Testis (tissue), 3 donors: ENCODE results near the gene MDGA2. TPM values are rescaled to one million over a fixed set of nuclear protein-coding genes. Genes with fewer than 3 reads are reported as not detected.

ENCODE experiments used
- DNase-seq: peaks from one replicate; pipeline ENCODE4 v3.0.0-alpha.2; 2019
- H3K27ac ChIP-seq, 2 donors: fragments of 200-600 bp; sonication (generic); one replicate each; pipeline ENCODE4 v1.5.1; 2019
- H3K27me3 ChIP-seq: fragments of 200-600 bp; sonication (generic); one replicate; pipeline ENCODE4 v1.5.1; 2019
- H3K36me3 ChIP-seq: fragments of 200-600 bp; sonication (generic); one replicate; pipeline ENCODE4 v1.5.1; 2017; ENCODE audit warnings: low read depth; ENCODE audit errors: missing control alignments
- H3K4me1 ChIP-seq: fragments of 200-600 bp; sonication (generic); one replicate; pipeline ENCODE4 v1.5.1; 2019
- H3K4me3 ChIP-seq, 2 donors: fragments of 200-600 bp; sonication (generic); one replicate each; pipeline ENCODE4 v1.5.1; 2017 to 2019
- H3K9me3 ChIP-seq: fragments of 200-600 bp; sonication (generic); one replicate; pipeline ENCODE4 v1.5.1; 2017
- CTCF ChIP-seq, 3 experiments: fragments of 450-650 bp in 2 of 3; fragments of 200-600 bp in 1 of 3; sonication (generic) in 1 of 3; IDR thresholded peaks; one replicate each; pipeline ENCODE4 v1.5.1; 2016 to 2019; ENCODE audit warnings: antibody characterized with exemption in 3 of 3, mild to moderate bottlenecking in 2 of 3, moderate library complexity in 1 of 3
- POLR2A ChIP-seq: fragments of 450-650 bp; IDR thresholded peaks from one replicate; pipeline ENCODE4 v1.6.1; 2017; ENCODE audit warnings: antibody characterized with exemption, mild to moderate bottlenecking, moderate library complexity
- WGBS, 2 donors: methylation state at CpG; one replicate each; pipeline ENCODE4 v1.1.5; 2018; 5-methylcytosine and 5-hydroxymethylcytosine counted together
- intact Hi-C: fragments of 100-400 bp; cut with DNase I; formaldehyde crosslinking; loops from one replicate; pipeline ENCODE4 v1.15.1; 2023; ENCODE audit warnings: low total_unique reads
- polyA plus RNA-seq: library from polyadenylated mRNA; stranded (reverse); fragments of 350-450 nt; fragmentation: Illumina TruSeq; extraction: RNeasy Lipid Tissue Mini Kit (QIAGEN cat#74804); gene quantifications from one replicate; pipeline ENCODE4 v1.2.3, GENCODE V29; 2014; ENCODE audit warnings: low read depth, low replicate concordance; ENCODE audit not compliant: insufficient read depth
- total RNA-seq, 2 donors: library from RNA; depleted of rRNA; stranded (reverse); fragments of >200 nt; gene quantifications; one replicate each; pipeline ENCODE4 v1.2.3, GENCODE V29; 2016

Gene MDGA2
- total and polyA plus RNA-seq, 3 donors from 2014 or later: 3.9 to 11.6 (median 8.4) TPM

- Histone ChIP-seq H3K27me3 (no peaks in the 10 kb centered on the region), H3K4me1 (no peaks in the 10 kb centered on the region), H3K4me3 (no peak overlapping the region), H3K27ac (no peak overlapping the region), H3K9me3 (no peaks in the 10 kb centered on the region), H3K36me3 (no peaks in the 10 kb centered on the region)
- DNase-seq: no peak
- intact Hi-C loops: no loop called here
- TF ChIP-seq CTCF (IDR thresholded peaks at IDR 0.05) (no peak), POLR2A (no peak)
- 49 to 64% methylated on average over 2 of the region's 2 CpGs for WGBS, 2 donors
These were observed 12.9 kb downstream of the MDGA2 start for GRCh38 chr14:47662466-47662865.

- Histone ChIP-seq H3K4me3 (no peak overlapping the region), H3K4me1 (no peaks in the 10 kb centered on the region), H3K9me3 (no peaks in the 10 kb centered on the region), H3K27ac (no peak overlapping the region), H3K36me3 (no peaks in the 10 kb centered on the region), H3K27me3 (no peaks in the 10 kb centered on the region)
- no peak for DNase-seq
- intact Hi-C loops: no loop called here
- WGBS, 2 donors: 58 to 68% methylated on average over 2 of the region's 2 CpGs
- TF ChIP-seq POLR2A (no peak), CTCF (IDR thresholded peaks at IDR 0.05) (no peak)
These were observed 15.2 kb downstream of the MDGA2 start for GRCh38 chr14:47660158-47660557.

GRCh38 chr14:47658041-47658440 lies 17.4 kb downstream of the MDGA2 start:
- no peaks in the 10 kb centered on the region for H3K9me3 ChIP-seq
- no peaks in the 10 kb centered on the region for H3K4me1 ChIP-seq
- WGBS, 2 donors: 80 to 100% methylated on average over 1 of the region's 1 CpG
- no peak for TF ChIP-seq POLR2A
- TF ChIP-seq CTCF (IDR thresholded peaks at IDR 0.05): no peak
- intact Hi-C loops: no loop called here
- no peak overlapping the region for H3K27ac ChIP-seq
- no peak overlapping the region for H3K4me3 ChIP-seq
- H3K36me3 ChIP-seq: no peaks in the 10 kb centered on the region
- DNase-seq: no peak
- H3K27me3 ChIP-seq: no peaks in the 10 kb centered on the region

GRCh38 chr14:47657143-47657542 lies 18.3 kb downstream of the MDGA2 start:
- H3K4me3 ChIP-seq: no peak overlapping the region
- TF ChIP-seq CTCF (IDR thresholded peaks at IDR 0.05): no peak
- TF ChIP-seq POLR2A: no peak
- no peak overlapping the region for H3K27ac ChIP-seq
- no peaks in the 10 kb centered on the region for H3K9me3 ChIP-seq
- H3K4me1 ChIP-seq: no peaks in the 10 kb centered on the region
- H3K27me3 ChIP-seq: no peaks in the 10 kb centered on the region
- no peak for DNase-seq
- intact Hi-C loops: no loop called here
- WGBS, 2 donors: 88 to 95% methylated on average over 3 of the region's 3 CpGs
- H3K36me3 ChIP-seq: no peaks in the 10 kb centered on the region

GRCh38 chr14:47651337-47651736 lies 24.1 kb downstream of the MDGA2 start:
- Histone ChIP-seq H3K9me3 (no peaks in the 10 kb centered on the region), H3K27me3 (no peaks in the 10 kb centered on the region), H3K4me1 (no peaks in the 10 kb centered on the region), H3K4me3 (no peak overlapping the region), H3K36me3 (no peaks in the 10 kb centered on the region), H3K27ac (no peak overlapping the region)
- intact Hi-C loops: no loop called here
- no peak for TF ChIP-seq CTCF (IDR thresholded peaks at IDR 0.05)
- TF ChIP-seq POLR2A: no peak
- WGBS, 2 donors: 79 to 89% methylated on average over 5 of the region's 5 CpGs
- DNase-seq: no peak
